Renal cortex interstitium (tissue), 11 donors: ENCODE measurements around the gene NUP188. TPM values are rescaled to one million over a fixed set of nuclear protein-coding genes. Genes with fewer than 3 reads are reported as not detected.

ENCODE experiments used
- DNase-seq, 11 donors: peaks; one replicate each; pipeline ENCODE4 v3.0.0-alpha.2; 2013; ENCODE audit warnings: low read depth in 9 of 11, low spot score in 4 of 11; ENCODE audit errors: extremely low read depth in 1 of 11
- polyA plus RNA-seq, 3 donors: library from polyadenylated mRNA; unstranded; fragments of 120-200 nt; gene quantifications; one replicate each; pipeline ENCODE4 v1.2.1, GENCODE V29; 2013; ENCODE audit not compliant: insufficient read length in 3 of 3

NUP188 gene
- polyA plus RNA-seq, 3 donors: 45.1 to 51.0 (median 46.6) TPM

- no peak for DNase-seq
These were observed 35.1 kb upstream of the NUP188 start for GRCh38 chr9:128912270-128912853.

- DNase-seq: no peak
These were observed 34.2 kb upstream of the NUP188 start for GRCh38 chr9:128913048-128913900.

- DNase-seq: no peak
These were observed 33.3 kb upstream of the NUP188 start for GRCh38 chr9:128913995-128914772.

- DNase-seq: no peak
These were observed 31.3 kb upstream of the NUP188 start for GRCh38 chr9:128916204-128916603.

GRCh38 chr9:128916745-128917144, 30.8 kb upstream of the NUP188 start:
- DNase-seq: no peak

- no peak for DNase-seq
These were observed 30.2 kb upstream of the NUP188 start for GRCh38 chr9:128917151-128917849.

GRCh38 chr9:128918921-128919320, 28.6 kb upstream of the NUP188 start:
- DNase-seq: no peak

- no peak for DNase-seq
These were observed 28.0 kb upstream of the NUP188 start for GRCh38 chr9:128919402-128920089.

GRCh38 chr9:128920381-128921058, 27.0 kb upstream of the NUP188 start, which contains the start of gene PHYHD1:
PHYHD1 (plus strand) TSS chr9:128920982; CDS start chr9:128922324, 1,342 bp downstream.
- DNase-seq: no peak

GRCh38 chr9:128921881-128922763, 25.4 kb upstream of the NUP188 start:
- peak in 10 of 11 donors; percentile 55 to 80 (median 70) for DNase-seq

- DNase-seq: no peak
These were observed 24.0 kb upstream of the NUP188 start for GRCh38 chr9:128923493-128923883.

GRCh38 chr9:128927731-128928411, 19.6 kb upstream of the NUP188 start:
- DNase-seq: peak in 4 of 11 donors; percentile 28 to 52 (median 38)

GRCh38 chr9:128928624-128929023, 18.9 kb upstream of the NUP188 start:
- DNase-seq: no peak

- DNase-seq: no peak
These were observed 17.9 kb upstream of the NUP188 start for GRCh38 chr9:128929560-128929959.

- DNase-seq: no peak
These were observed 13.8 kb upstream of the NUP188 start for GRCh38 chr9:128933731-128934130.

- DNase-seq: no peak
These were observed 11.2 kb upstream of the NUP188 start for GRCh38 chr9:128936171-128936865.
